ENCODE results near the gene IFNA16.
"Not testable (repeated sequence)": the region's sequence is repeated elsewhere in the genome, so short reads cannot be mapped to it uniquely, and the experiment has no call there.

IFNA16 gene

DNA sequence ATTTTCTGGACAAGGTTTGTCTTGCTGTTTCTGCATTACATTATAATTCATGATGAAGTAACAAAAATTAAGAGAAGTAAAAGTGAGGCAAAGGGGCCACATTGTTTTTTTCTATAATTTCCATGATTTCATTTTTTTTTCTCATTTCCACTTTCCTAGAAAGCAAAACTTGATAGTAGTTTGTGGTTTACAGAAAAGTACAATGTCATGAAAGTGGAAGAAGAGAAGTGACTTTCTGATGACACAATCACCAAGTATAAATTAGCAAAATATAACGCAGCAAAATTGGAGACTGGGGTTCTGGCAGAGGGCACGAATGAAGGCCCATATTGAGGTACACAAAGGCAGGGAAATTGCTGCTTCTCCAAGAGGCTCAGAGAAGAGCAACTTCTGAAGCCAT is 27.7 kb upstream of the IFNA16 start:
- Histone ChIP-seq H3K79me2 (ENCODE audit: insufficient read depth, low read length) (no peaks in the 10 kb centered on the region), H2AFZ (ENCODE audit: low read length) (no peak overlapping the region), H3K9me2 (replicated peaks; ENCODE audit: low read depth, low read length) (no peaks in the 10 kb centered on the region), H3K4me1 (ENCODE audit: insufficient read depth, low read length, poor library complexity, severe bottlenecking) (no peaks in the 10 kb centered on the region), H3K36me3 (ENCODE audit: insufficient read depth, low read length) (no peaks in the 10 kb centered on the region), H3K27me3 (ENCODE audit: insufficient read depth, low read length, poor library complexity, severe bottlenecking) (no peaks in the 10 kb centered on the region), H3F3A (ENCODE audit: low read depth) (no peaks in the 10 kb centered on the region), H3K4me2 (ENCODE audit: low read depth, low read length, poor library complexity, severe bottlenecking) (no peak overlapping the region), H4K20me1 (ENCODE audit: insufficient read depth, low read length, poor library complexity, severe bottlenecking) (no peaks in the 10 kb centered on the region), H3K9me3 (ENCODE audit: insufficient read depth, low read depth, low read length) (no peaks in the 10 kb centered on the region), H3K9ac (ENCODE audit: low read depth, low read length, poor library complexity, severe bottlenecking) (no peak overlapping the region), H3K4me3 (ENCODE audit: low read length, poor library complexity, severe bottlenecking) (no peak overlapping the region)
- TF ChIP-seq, protein P1, sequence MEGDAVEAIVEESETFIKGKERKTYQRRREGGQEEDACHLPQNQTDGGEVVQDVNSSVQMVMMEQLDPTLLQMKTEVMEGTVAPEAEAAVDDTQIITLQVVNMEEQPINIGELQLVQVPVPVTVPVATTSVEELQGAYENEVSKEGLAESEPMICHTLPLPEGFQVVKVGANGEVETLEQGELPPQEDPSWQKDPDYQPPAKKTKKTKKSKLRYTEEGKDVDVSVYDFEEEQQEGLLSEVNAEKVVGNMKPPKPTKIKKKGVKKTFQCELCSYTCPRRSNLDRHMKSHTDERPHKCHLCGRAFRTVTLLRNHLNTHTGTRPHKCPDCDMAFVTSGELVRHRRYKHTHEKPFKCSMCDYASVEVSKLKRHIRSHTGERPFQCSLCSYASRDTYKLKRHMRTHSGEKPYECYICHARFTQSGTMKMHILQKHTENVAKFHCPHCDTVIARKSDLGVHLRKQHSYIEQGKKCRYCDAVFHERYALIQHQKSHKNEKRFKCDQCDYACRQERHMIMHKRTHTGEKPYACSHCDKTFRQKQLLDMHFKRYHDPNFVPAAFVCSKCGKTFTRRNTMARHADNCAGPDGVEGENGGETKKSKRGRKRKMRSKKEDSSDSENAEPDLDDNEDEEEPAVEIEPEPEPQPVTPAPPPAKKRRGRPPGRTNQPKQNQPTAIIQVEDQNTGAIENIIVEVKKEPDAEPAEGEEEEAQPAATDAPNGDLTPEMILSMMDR (conservative IDR thresholded peaks at IDR 0.05; ENCODE audit: low read length), result no peak
- TF ChIP-seq EZH2phosphoT487 (IDR thresholded peaks at IDR 0.05; ENCODE audit: borderline replicate concordance), result no peak

DNA sequence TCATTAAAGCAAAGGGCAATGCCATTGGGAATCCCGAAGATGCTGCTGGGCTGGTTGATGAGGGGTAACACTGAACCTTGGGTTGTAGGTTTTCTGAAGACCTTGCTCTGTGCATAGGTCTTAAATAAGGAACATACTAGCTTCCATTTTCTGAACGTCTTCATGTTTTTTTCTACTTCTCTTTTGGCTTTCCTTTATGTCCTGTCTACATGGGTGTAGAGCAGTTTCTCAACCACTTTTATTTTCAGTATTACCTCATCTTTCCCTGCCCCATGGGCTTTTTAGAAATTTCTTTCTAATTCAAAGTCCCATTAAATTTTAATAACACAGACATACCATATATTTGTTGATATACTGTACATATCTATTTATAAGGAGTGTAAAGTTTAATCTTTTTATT is 22.8 kb upstream of the IFNA16 start, which contains the start of gene IFNA14:
TSS of gene IFNA14 (minus strand) at position 95 of the 400 bp plus-strand sequence. CDS start at position 25, 70 bp downstream.
- no peak within 1 kb of the TSS for H3K4me2 ChIP-seq (ENCODE audit: low read depth, low read length, poor library complexity, severe bottlenecking)
- H3K9me3 ChIP-seq (ENCODE audit: insufficient read depth, low read depth, low read length), result no peaks in the 10 kb centered on the region
- H4K20me1 ChIP-seq (ENCODE audit: insufficient read depth, low read length, poor library complexity, severe bottlenecking), result no peaks in the 10 kb centered on the region
- H3K4me3 ChIP-seq (ENCODE audit: low read length, poor library complexity, severe bottlenecking), result no peak within 1 kb of the TSS
- H3K79me2 ChIP-seq (ENCODE audit: insufficient read depth, low read length), result no peaks in the 10 kb centered on the region
- TF ChIP-seq EZH2phosphoT487 (IDR thresholded peaks at IDR 0.05; ENCODE audit: borderline replicate concordance), result no peak
- TF ChIP-seq, protein P1 (conservative IDR thresholded peaks at IDR 0.05; ENCODE audit: low read length), result no peak
- H3K27me3 ChIP-seq (ENCODE audit: insufficient read depth, low read length, poor library complexity, severe bottlenecking), result no peaks in the 10 kb centered on the region
- H3K36me3 ChIP-seq (ENCODE audit: insufficient read depth, low read length), result no peaks in the 10 kb centered on the region
- no peak within 1 kb of the TSS for H2AFZ ChIP-seq (ENCODE audit: low read length)
- H3F3A ChIP-seq (ENCODE audit: low read depth), result no peaks in the 10 kb centered on the region
- H3K4me1 ChIP-seq (ENCODE audit: insufficient read depth, low read length, poor library complexity, severe bottlenecking), result peaks cover 10% of the 10 kb centered on the region
- no peaks in the 10 kb centered on the region for H3K9me2 ChIP-seq (replicated peaks; ENCODE audit: low read depth, low read length)
- H3K9ac ChIP-seq (ENCODE audit: low read depth, low read length, poor library complexity, severe bottlenecking), result no peak within 1 kb of the TSS

- not testable (repeated sequence) for H3K36me3 ChIP-seq (ENCODE audit: insufficient read depth, low read length); H3K79me2 ChIP-seq (ENCODE audit: insufficient read depth, low read length); H4K20me1 ChIP-seq (ENCODE audit: insufficient read depth, low read length, poor library complexity, severe bottlenecking); H3K27me3 ChIP-seq (ENCODE audit: insufficient read depth, low read length, poor library complexity, severe bottlenecking); H3K4me1 ChIP-seq (ENCODE audit: insufficient read depth, low read length, poor library complexity, severe bottlenecking); H3K9me2 ChIP-seq (replicated peaks; ENCODE audit: low read depth, low read length); H3K9me3 ChIP-seq (ENCODE audit: insufficient read depth, low read depth, low read length); H3K9ac ChIP-seq (ENCODE audit: low read depth, low read length, poor library complexity, severe bottlenecking); H3F3A ChIP-seq (ENCODE audit: low read depth)
- peak overlapping the region; percentile 67 for H3K4me3 ChIP-seq (ENCODE audit: low read length, poor library complexity, severe bottlenecking)
- H3K4me2 ChIP-seq (ENCODE audit: low read depth, low read length, poor library complexity, severe bottlenecking), result peak overlapping the region; percentile 79
- 0 out of 2 replicates have a peak overlapping the region, but pooled peaks have one; percentile 70 for H2AFZ ChIP-seq (ENCODE audit: low read length)
These were observed 19.2 kb upstream of the IFNA16 start for GRCh38 chr9:21236360-21236714.
